Measurements from ENCODE around the gene ARPIN. TPM values are rescaled to one million over a fixed set of nuclear protein-coding genes. Genes with fewer than 3 reads are reported as not detected.
"Not testable (repeated sequence)": the region's sequence is repeated elsewhere in the genome, so short reads cannot be mapped to it uniquely, and the experiment has no call there.

The ARPIN gene
- total and polyA plus RNA-seq, 7 donors: 3.5 to 10.3 (median 8.9) TPM

- peaks cover 2 to 34% of the 10 kb centered on the region in 2 donors for H3K36me3 ChIP-seq (ENCODE audit: insufficient read depth in 1 of 2, low read depth in 1 of 2)
These were observed 56.8 kb downstream of the ARPIN start for GRCh38 chr15:89855948-89856347.

GRCh38 chr15:89854863-89855262 lies 57.9 kb downstream of the ARPIN start:
- ATAC-seq; H3K9me3 ChIP-seq; H3K4me3 ChIP-seq; DNase-seq; H3K27ac ChIP-seq; H3K27me3 ChIP-seq (ENCODE audit: insufficient read depth in 3 of 3, low read length in 2 of 3); intact Hi-C loops (cut with DNase I): not testable (repeated sequence)
- Histone ChIP-seq H3K36me3 (ENCODE audit: insufficient read depth in 1 of 2, low read depth in 1 of 2) (peaks cover 2 to 28% of the 10 kb centered on the region in 2 donors), H3K4me1 (peaks cover 10% of the 10 kb centered on the region)
- 86 to 95% (median 90%) methylated on average over 6 to 10 of the region's 17 CpGs for WGBS, 3 donors

More at GRCh38 chr15:89855948-89856347, 56.8 kb downstream of the ARPIN start:
- H3K27ac ChIP-seq: no peak overlapping the region
- WGBS, 3 donors: 76 to 95% (median 84%) methylated on average over 3 of the region's 3 CpGs
- intact Hi-C loops (cut with DNase I): no loop called here
- ATAC-seq (no peak), DNase-seq (no peak)
- H3K4me1 ChIP-seq: peaks cover 10% of the 10 kb centered on the region
- no peaks in the 10 kb centered on the region for H3K9me3 ChIP-seq
- H3K27me3 ChIP-seq (ENCODE audit: insufficient read depth in 3 of 3, low read length in 2 of 3): no peaks in the 10 kb centered on the region
- TF ChIP-seq CTCF (IDR thresholded peaks at IDR 0.05): no peak
- H3K4me3 ChIP-seq: no peak overlapping the region

- Histone ChIP-seq H3K27me3 (ENCODE audit: insufficient read depth in 3 of 3, low read length in 2 of 3) (no peaks in the 10 kb centered on the region), H3K27ac (no peak overlapping the region), H3K9me3 (no peaks in the 10 kb centered on the region), H3K4me3 (no peak overlapping the region), H3K4me1 (peaks cover 10% of the 10 kb centered on the region), H3K36me3 (ENCODE audit: insufficient read depth in 1 of 2, low read depth in 1 of 2) (peaks cover 0 to 20% of the 10 kb centered on the region in 2 donors)
- ATAC-seq (peak in 1 of 4 donors; percentile 22), DNase-seq (no peak)
- no peak for TF ChIP-seq CTCF (IDR thresholded peaks at IDR 0.05)
- intact Hi-C loops (cut with DNase I): no loop called here
- 89 to 99% (median 95%) methylated on average over 3 of the region's 3 CpGs for WGBS, 3 donors
These were observed 60.3 kb downstream of the ARPIN start for GRCh38 chr15:89852342-89852995.

- TF ChIP-seq CTCF (IDR thresholded peaks at IDR 0.05): no peak
- ATAC-seq: peak in 1 of 4 donors; percentile 30
- Histone ChIP-seq H3K4me3 (no peak overlapping the region), H3K9me3 (no peaks in the 10 kb centered on the region), H3K27ac (no peak overlapping the region), H3K36me3 (ENCODE audit: insufficient read depth in 1 of 2, low read depth in 1 of 2) (peaks cover 2 to 22% of the 10 kb centered on the region in 2 donors), H3K4me1 (peaks cover 10% of the 10 kb centered on the region), H3K27me3 (ENCODE audit: insufficient read depth in 3 of 3, low read length in 2 of 3) (no peaks in the 10 kb centered on the region)
- intact Hi-C loops (cut with DNase I): no loop called here
- DNase-seq: no peak
- 88 to 92% (median 91%) methylated on average over 5 of the region's 5 CpGs for WGBS, 3 donors
These were observed 60.9 kb downstream of the ARPIN start for GRCh38 chr15:89851673-89852341.

- Histone ChIP-seq H3K4me3 (no peak overlapping the region), H3K27ac (no peak overlapping the region), H3K9me3 (no peaks in the 10 kb centered on the region), H3K36me3 (ENCODE audit: insufficient read depth in 1 of 2, low read depth in 1 of 2) (peaks cover 2 to 23% of the 10 kb centered on the region in 2 donors), H3K27me3 (ENCODE audit: insufficient read depth in 3 of 3, low read length in 2 of 3) (no peaks in the 10 kb centered on the region), H3K4me1 (peaks cover 22% of the 10 kb centered on the region)
- no peak for ATAC-seq
- intact Hi-C loops (cut with DNase I): no loop called here
- 86 to 97% (median 90%) methylated on average over 2 of the region's 2 CpGs for WGBS, 3 donors
- DNase-seq: no peak
- no peak for TF ChIP-seq CTCF (IDR thresholded peaks at IDR 0.05)
These were observed 63.8 kb downstream of the ARPIN start for GRCh38 chr15:89848970-89849292.
